ENCODE measurements around the gene FDXACB1. TPM values are rescaled to one million over a fixed set of nuclear protein-coding genes. Genes with fewer than 3 reads are reported as not detected.
A peak's percentile ranks its signal among the peaks of the same experiment; 100 is the strongest.

The FDXACB1 gene
- total and polyA plus RNA-seq, 2 of the 4 experiments (the other 2 are of a cell fraction), result 1.7 to 3.0 TPM

DNA sequence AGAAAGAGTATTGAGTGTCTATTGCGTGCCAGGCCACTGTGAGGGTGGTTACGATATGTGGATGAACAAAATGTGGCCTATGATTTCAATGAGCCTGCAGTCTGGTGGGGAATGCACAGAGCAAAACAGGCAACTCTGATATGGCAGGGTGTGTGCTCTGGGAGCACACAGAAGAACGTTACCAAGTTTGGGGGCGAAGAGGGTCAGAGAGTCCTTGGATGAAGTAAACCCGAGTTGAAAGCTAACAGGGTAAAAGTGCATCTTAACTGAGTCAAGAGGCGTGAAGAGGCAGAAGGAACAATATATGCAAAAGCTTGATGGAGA is 634 bp upstream of the FDXACB1 start:
- H2AFZ ChIP-seq (replicated peaks; ENCODE audit: low read length, poor library complexity), result peak overlapping the region; percentile 100
- peak overlapping the region; percentile 93 for H2AK9ac ChIP-seq (replicated peaks; ENCODE audit: low read depth, low read length, poor library complexity)
- ChIA-PET CTCF (interaction anchor here (1.0 kb wide), 1 partner anchor 117 kb away, joined by 3 read pairs; no protein-coding TSS in a partner anchor), POLR2A (ENCODE audit: unreplicated experiment) (no interaction called here)
- peak overlapping the region; percentile 100 for H3K14ac ChIP-seq (replicated peaks; ENCODE audit: low read depth, low read length)
- intact Hi-C loops (cut with micrococcal nuclease), result loop anchor here (1.0 to 10.0 kb wide), 10 partner anchors 47 to 401 kb away; partner anchors contain the start of genes DIXDC1, DLAT, NKAPD1 and PIH1D2
- no peaks in the 10 kb centered on the region for H3K27me3 ChIP-seq (ENCODE audit: control insufficient read depth, insufficient read depth, low read length)
- dilution Hi-C loops (cut with HindIII; ENCODE audit: low sequenced_read_pairs, unreplicated experiment), result no loop called here
- H2AK5ac ChIP-seq (ENCODE audit: low read depth, low read length), result peak overlapping the region; percentile 88
- peak overlapping the region; percentile 87 to 100 for H4K8ac ChIP-seq (ENCODE audit: low read depth in 2 of 2, low read length in 2 of 2)
- peak overlapping the region; percentile 88 for H3K27ac ChIP-seq (ENCODE audit: insufficient read depth, low read length)
- peak overlapping the region; percentile 95 for H2BK5ac ChIP-seq (ENCODE audit: low read depth, low read length, poor library complexity, severe bottlenecking)
- DNase-seq (no peak), ATAC-seq (ENCODE audit: low read depth) (no peak; the same call in 1 of the 2 replicates)
- H3K4ac ChIP-seq (ENCODE audit: low read depth, low read length), result peak overlapping the region; percentile 100
- peaks cover 3% of the 10 kb centered on the region; the same call in 1 of the 2 replicates for H3K9me1 ChIP-seq (ENCODE audit: insufficient read depth, low read length)
- peak overlapping the region; percentile 45 for H2BK20ac ChIP-seq (ENCODE audit: low read depth, low read length)
- whole genome bisulfite sequencing, 2 experiments (ENCODE audit: extremely low coverage in 2 of 2, insufficient read length in 1 of 2), result 41% methylated on average over 5 of the region's 6 CpGs; no CpG with 5 or more reads in 1 of the 2 experiments
- H3K79me1 ChIP-seq (ENCODE audit: low read depth in 1 of 2, low read length in 2 of 2), result peaks cover 0 to 11% of the 10 kb centered on the region in 2 experiments; a peak in 3 of 4 replicates
- peak overlapping the region; percentile 99 for H2BK120ac ChIP-seq (ENCODE audit: low read depth, low read length)
- TF ChIP-seq RAD21 (IDR thresholded peaks at IDR 0.05; ENCODE audit: low read length), result no peak
- no peak for TF ChIP-seq MAFK (IDR thresholded peaks at IDR 0.05; ENCODE audit: low read depth, low read length)
- no peak for TF ChIP-seq MXI1 (IDR thresholded peaks at IDR 0.05; ENCODE audit: borderline replicate concordance, low read depth, low read length)
- TF ChIP-seq RCOR1 (IDR thresholded peaks at IDR 0.05; ENCODE audit: insufficient replicate concordance, low read length), result no peak
- peak overlapping the region; percentile 74 for H3K4me2 ChIP-seq (ENCODE audit: low read depth, low read length)
- H3K9ac ChIP-seq (ENCODE audit: low read depth, low read length), result peak overlapping the region; percentile 78
- BruUV-seq (replicated peaks), result no TSS peak
- H4K91ac ChIP-seq (ENCODE audit: insufficient read depth, low read depth, low read length), result peak overlapping the region; percentile 100
- peak overlapping the region; percentile 97; the same call in 2 of the 3 replicates for H2BK15ac ChIP-seq (ENCODE audit: low read depth, low read length)
- H3K36me3 ChIP-seq (ENCODE audit: control insufficient read depth, insufficient read depth, low read length), result no peaks in the 10 kb centered on the region; the same call in 1 of the 2 replicates
- peak overlapping the region; percentile 97 for H3K56ac ChIP-seq (ENCODE audit: extremely low read depth, insufficient read depth, low read length)
- H3K4me3 ChIP-seq (ENCODE audit: insufficient read depth, low read depth, low read length), result peak overlapping the region; percentile 71
- peak overlapping the region; percentile 20 for H3K18ac ChIP-seq (ENCODE audit: low read depth, low read length)
- in situ Hi-C loops (cut with MboI; ENCODE audit: low sequenced_read_pairs), result loop anchor here (5.0 kb wide), 1 partner anchor 113 kb away; no protein-coding TSS in a partner anchor
- H4K20me1 ChIP-seq (ENCODE audit: insufficient read depth, low read length), result no peaks in the 10 kb centered on the region
- peak overlapping the region; percentile 99 for H3K23ac ChIP-seq (ENCODE audit: low read depth, low read length)
- no peaks in the 10 kb centered on the region for H3K9me3 ChIP-seq (ENCODE audit: control insufficient read depth, insufficient read depth, low read length)
- peaks cover 3% of the 10 kb centered on the region; the same call in 1 of the 2 replicates for H3K4me1 ChIP-seq (ENCODE audit: control insufficient read depth, insufficient read depth, low read length)
- peak overlapping the region; percentile 97 for H4K5ac ChIP-seq (ENCODE audit: low read depth, low read length)
